Measurements from ENCODE around the gene COX7A2L.
"Not testable (repeated sequence)": the region's sequence is repeated elsewhere in the genome, so short reads cannot be mapped to it uniquely, and the experiment has no call there.

The COX7A2L gene

DNA sequence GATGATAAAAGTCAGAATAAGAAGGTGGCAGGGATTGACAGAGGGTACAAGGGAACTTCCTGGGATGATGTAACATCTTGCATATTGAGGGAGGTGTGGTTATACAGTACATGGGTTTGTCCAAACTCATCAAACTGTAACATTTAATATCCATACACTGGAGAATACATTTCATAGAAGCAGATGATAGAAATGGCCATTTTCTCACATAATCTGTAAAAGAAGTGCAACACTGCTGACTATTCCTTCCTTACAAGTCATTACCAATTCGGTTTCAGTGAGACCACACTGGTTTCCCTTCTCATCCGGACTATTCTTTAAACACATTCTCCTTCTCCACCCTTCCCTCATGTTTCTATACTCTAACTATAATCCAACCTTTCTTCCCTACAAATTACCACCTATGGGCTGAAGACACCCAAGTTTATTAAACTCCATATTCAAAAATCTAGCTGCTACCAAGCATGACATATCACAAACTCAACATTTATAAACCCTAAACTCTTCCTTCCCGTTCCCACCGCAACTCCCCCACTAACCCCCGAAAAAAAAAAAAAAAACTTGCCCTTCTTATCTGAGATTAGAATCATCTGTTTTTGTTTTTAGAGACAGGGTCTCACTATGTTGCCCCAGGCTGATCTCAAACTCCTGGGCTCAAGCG, 1.6 kb downstream of the COX7A2L start:
- peak overlapping the region; percentile 90 for H3K4me3 Mint-ChIP-seq

DNA sequence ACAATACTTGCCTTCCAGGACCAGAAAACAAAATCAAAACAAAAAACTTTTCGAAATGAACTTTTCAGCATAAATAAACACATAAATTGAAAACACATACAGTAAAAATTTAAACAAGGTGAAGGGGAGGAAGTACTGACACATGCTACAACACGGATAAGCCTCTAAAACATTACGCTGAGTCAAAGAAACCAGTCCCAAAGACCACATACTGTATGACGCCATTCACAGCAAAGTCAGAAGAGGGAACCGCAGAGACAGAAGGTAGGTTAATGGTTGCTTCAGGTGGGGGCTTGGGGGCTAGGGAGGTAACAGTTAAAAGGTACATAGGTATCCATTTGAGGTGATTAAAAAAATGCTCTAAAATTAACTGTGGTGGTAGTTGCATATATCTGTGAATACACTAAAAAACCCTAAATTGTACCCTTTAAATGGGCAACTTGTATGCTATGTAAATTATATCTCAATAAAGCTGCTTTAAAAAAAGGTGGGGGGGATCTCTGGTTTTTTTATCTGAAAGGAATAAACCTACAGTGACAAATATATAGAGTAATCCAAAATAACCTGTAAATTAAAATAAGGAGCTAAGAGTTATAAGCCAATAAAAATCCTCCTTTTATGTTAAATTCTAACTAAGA, 7.1 kb downstream of the COX7A2L start:
- Mint-ChIP-seq H3K4me1 (ENCODE audit: low read depth) (peaks cover 27% of the 10 kb centered on the region), H3K27ac (no peak overlapping the region)
- no peak for DNase-seq (ENCODE audit: low spot score)

More for the DNA sequence above, 1.6 kb downstream of the COX7A2L start:
- Mint-ChIP-seq H3K4me1 (ENCODE audit: low read depth) (peaks cover 44% of the 10 kb centered on the region), H3K36me3 (ENCODE audit: low read depth) (peaks cover 13% of the 10 kb centered on the region), H3K9me3 (no peaks in the 10 kb centered on the region), H3K27ac (peak overlapping the region; percentile 98), H3K27me3 (ENCODE audit: low read depth) (no peaks in the 10 kb centered on the region)
- DNase-seq (ENCODE audit: low spot score) = no peak

DNA sequence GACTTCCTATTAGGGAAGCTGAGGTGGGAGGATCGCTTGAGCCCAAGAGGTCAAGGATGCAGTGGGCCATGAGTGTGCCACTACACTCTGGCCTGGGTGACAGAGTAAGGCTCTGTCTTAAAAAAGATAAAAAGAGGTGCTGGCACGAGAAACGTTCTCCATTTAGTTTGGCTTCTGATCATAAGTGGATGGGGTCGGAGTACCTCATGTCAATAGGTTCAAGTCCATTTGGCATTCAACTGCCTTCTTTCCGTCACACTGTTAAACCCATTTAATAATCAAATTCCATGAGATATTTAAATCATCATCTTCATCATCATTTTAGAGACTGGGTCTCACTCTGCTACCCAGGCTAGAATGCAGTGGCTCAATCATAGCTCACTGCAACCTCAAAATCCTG, 9.2 kb downstream of the COX7A2L start:
- no peak overlapping the region for H3K27ac Mint-ChIP-seq
- peaks cover 13% of the 10 kb centered on the region for H3K4me1 Mint-ChIP-seq (ENCODE audit: low read depth)
- no peak overlapping the region for H3K4me3 Mint-ChIP-seq
- H3K36me3 Mint-ChIP-seq (ENCODE audit: low read depth) = peaks cover 34% of the 10 kb centered on the region
- no peaks in the 10 kb centered on the region for H3K9me3 Mint-ChIP-seq
- no peaks in the 10 kb centered on the region for H3K27me3 Mint-ChIP-seq (ENCODE audit: low read depth)
- DNase-seq (ENCODE audit: low spot score) = no peak

More for the DNA sequence above, 7.1 kb downstream of the COX7A2L start:
- peaks cover 30% of the 10 kb centered on the region for H3K36me3 Mint-ChIP-seq (ENCODE audit: low read depth)
- H3K27me3 Mint-ChIP-seq (ENCODE audit: low read depth) = no peaks in the 10 kb centered on the region
- H3K4me3 Mint-ChIP-seq = no peak overlapping the region
- H3K9me3 Mint-ChIP-seq = no peaks in the 10 kb centered on the region

DNA sequence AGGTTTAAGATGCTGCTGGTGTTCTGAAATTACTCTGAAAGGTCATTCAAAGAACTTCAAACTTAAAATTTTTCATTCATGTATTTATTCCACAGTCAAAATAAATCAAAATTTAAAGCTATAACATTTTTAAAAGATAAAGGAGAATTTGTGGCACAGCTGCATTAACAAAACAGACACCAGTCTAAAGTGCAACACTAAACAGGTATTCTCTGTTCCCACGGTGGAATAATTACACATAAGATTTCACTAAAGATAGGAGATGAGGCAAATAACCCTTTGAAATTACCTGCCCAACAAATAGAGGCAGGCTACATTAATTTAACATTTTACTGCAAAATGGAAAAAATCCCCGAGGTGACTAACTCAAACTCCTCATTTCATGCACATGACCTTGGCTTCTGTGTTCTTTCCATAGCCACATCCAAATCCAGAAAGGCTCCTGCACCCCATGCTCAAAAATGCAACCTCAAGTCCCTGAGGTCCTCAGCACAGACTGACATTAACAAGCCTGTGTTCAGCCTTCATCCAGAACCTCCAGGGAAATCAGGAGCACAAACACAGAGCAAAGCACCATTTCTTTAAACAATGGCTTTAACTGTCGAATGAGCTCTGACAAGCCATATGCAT, 10.5 kb downstream of the COX7A2L start:
- no peaks in the 10 kb centered on the region for H3K27me3 Mint-ChIP-seq (ENCODE audit: low read depth)
- no peak overlapping the region for H3K27ac Mint-ChIP-seq
- H3K36me3 Mint-ChIP-seq (ENCODE audit: low read depth) = peaks cover 38% of the 10 kb centered on the region
- H3K9me3 Mint-ChIP-seq = no peaks in the 10 kb centered on the region
- H3K4me1 Mint-ChIP-seq (ENCODE audit: low read depth) = peaks cover 11% of the 10 kb centered on the region
- no peak overlapping the region for H3K4me3 Mint-ChIP-seq
- no peak for DNase-seq (ENCODE audit: low spot score)

DNA sequence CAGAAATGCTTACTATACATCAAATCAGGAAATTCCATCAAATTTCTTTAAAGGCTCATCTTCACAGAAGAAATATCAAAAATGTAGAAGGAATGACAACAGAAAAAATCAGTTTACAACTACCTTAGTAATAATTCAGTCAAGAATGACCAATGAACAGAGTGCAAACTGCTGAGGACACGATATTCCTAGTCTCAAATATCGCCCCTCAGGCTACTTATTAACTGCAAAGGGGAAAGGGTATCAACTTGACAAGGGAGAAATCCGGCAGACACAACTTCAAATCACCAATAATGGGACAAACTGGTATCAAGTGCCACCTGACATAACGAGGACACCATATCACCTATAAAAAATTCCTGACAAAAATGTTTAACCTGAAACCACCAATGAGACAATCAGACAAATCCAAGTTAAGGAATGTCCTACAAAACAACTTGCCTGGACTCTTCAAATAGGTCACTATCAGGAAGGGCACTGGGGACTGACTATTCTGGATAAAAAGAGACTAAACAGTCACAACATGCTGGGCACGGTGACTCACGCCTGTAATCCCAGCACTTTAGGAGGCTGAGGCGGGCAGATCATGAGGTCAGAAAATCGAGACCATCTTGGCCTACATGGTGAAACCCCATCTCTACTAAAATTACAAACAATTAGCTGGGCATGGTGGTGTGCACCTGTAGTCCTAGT, 12.8 kb downstream of the COX7A2L start:
- Mint-ChIP-seq H3K9me3 (no peaks in the 10 kb centered on the region), H3K27ac (no peak overlapping the region), H3K36me3 (ENCODE audit: low read depth) (peaks cover 46% of the 10 kb centered on the region), H3K4me1 (ENCODE audit: low read depth) (no peaks in the 10 kb centered on the region), H3K27me3 (ENCODE audit: low read depth) (no peaks in the 10 kb centered on the region), H3K4me3 (no peak overlapping the region)
- DNase-seq (ENCODE audit: low spot score) = no peak

DNA sequence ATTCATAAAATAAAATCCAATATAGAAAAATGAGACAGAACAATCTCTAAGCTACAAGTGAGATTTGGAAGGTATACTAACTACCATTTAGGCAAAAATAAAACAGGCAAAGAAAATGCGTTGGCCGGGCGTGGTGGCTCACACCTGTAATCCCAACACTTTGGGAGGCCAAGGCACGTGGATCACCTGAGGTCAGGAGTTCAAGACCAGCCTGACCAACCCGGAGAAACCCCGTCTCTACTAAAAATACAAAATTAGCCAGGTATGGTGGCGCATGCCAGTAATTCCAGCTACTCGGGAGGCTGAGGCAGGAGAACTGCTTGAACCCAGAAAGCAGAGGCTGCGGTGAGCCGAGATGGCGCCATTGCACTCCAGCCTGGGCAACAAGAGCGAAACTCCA, 13.5 kb downstream of the COX7A2L start:
- not testable (repeated sequence) for H3K27me3 Mint-ChIP-seq (ENCODE audit: low read depth); H3K27ac Mint-ChIP-seq
- H3K36me3 Mint-ChIP-seq (ENCODE audit: low read depth) = peaks cover 48% of the 10 kb centered on the region

DNA sequence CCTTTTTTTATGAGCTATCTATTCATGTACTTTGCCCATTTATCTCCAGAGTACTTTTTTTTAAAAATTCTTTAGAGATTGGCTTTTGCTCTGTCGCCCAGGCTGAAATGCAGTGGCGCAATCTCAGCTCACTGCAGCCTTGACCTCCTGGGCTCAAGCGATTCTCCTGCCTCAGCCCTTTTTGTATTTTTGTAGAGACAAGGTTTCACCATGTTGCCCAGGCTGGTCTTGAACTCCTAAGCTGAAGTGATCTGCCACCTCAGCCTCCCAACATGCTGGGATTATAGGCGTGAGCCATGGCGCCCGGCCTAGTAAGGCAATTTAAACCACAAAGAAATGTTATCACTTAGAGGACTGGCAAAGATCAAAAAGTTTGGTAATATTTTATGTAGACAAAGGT, 14.2 kb downstream of the COX7A2L start:
- H3K27ac Mint-ChIP-seq = not testable (repeated sequence)

More for the DNA sequence above, 13.5 kb downstream of the COX7A2L start:
- not testable (repeated sequence) for H3K9me3 Mint-ChIP-seq; DNase-seq (ENCODE audit: low spot score); H3K4me3 Mint-ChIP-seq; H3K4me1 Mint-ChIP-seq (ENCODE audit: low read depth)

DNA sequence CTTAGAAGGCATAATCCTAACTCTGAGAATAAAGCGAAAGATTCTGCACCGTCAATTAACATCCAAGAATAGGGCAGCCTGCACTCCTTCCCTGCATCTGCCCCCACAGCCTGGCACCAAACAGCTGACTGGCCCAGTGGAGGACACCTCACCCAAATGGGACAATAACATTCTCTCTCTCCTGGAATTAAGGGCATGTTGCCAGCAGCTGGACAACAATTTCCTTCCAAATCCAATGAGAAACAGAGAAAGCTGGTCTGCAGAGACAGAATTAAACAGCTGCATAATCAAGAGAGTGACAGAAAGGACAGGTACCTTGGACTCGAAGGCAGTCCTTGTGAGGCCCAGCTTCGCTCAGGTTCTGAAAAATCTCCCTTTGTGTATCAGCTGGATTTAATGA, 15.0 kb downstream of the COX7A2L start:
- Mint-ChIP-seq H3K27ac (no peak overlapping the region), H3K4me1 (ENCODE audit: low read depth) (peaks cover 14% of the 10 kb centered on the region), H3K4me3 (no peak overlapping the region), H3K9me3 (no peaks in the 10 kb centered on the region), H3K27me3 (ENCODE audit: low read depth) (no peaks in the 10 kb centered on the region), H3K36me3 (ENCODE audit: low read depth) (peaks cover 39% of the 10 kb centered on the region)
- no peak for DNase-seq (ENCODE audit: low spot score)

More for the DNA sequence above, 14.2 kb downstream of the COX7A2L start:
- H3K36me3 Mint-ChIP-seq (ENCODE audit: low read depth) = peaks cover 45% of the 10 kb centered on the region
- not testable (repeated sequence) for H3K4me1 Mint-ChIP-seq (ENCODE audit: low read depth); DNase-seq (ENCODE audit: low spot score); H3K9me3 Mint-ChIP-seq; H3K4me3 Mint-ChIP-seq; H3K27me3 Mint-ChIP-seq (ENCODE audit: low read depth)

DNA sequence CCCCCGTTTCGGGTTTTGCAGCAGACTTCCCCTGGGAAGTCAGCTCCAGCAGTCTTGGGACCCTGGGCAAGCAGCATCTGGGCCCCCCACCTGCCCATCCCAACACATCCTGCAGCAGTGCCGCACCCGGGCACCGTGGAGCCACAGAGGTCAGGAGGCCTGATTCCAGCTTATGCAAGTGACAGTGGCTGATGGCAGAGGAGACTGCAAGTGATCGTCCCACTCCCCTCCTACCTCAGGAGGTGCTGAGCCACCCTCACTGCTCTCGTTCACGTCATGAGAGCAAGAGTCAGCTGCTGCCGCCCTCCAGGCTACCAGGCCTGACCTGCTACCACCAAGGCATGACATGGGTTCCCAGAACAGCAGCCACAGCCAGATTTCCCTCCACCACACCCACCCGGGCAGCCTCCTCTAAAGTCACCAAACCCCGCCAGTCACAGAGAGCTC, 18.2 kb downstream of the COX7A2L start:
- Mint-ChIP-seq H3K4me1 (ENCODE audit: low read depth) (peaks cover 16% of the 10 kb centered on the region), H3K27me3 (ENCODE audit: low read depth) (no peaks in the 10 kb centered on the region), H3K27ac (no peak overlapping the region), H3K9me3 (no peaks in the 10 kb centered on the region), H3K4me3 (no peak overlapping the region), H3K36me3 (ENCODE audit: low read depth) (peaks cover 32% of the 10 kb centered on the region)
- no peak for DNase-seq (ENCODE audit: low spot score)

DNA sequence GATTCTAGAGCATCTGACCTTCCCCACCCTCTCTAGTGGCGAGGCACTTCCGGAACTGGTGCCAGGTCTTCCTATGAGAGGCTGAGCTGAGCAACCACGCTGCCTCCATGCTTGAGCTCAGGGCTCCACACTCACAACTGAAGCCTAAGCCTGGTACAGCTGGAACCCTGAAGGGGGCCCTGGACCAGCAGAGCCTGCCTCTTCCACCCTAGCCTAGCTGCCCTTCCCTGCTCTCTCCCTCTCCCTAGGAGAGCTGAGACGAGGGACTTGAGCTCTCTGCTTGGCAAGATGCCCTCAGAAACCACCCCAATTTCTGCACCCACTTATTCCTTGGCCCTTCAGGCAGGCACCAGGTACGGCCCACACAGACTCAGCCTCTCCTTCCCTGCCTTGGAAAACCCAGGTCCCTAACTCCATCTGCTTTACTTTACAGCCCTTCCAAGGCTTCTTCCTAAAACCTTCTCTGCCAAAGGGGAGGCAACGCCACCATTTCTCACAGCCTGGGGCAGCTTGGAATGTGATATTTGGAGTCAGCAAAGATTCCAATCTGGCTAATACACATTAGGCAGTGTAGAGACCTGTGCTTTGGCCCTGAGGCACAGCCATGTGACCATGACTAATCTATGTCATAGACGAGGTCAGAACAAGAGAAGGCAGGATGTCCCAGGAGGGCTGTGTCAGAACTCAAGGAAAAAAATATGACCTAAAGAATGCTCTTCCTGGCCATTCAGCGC, 18.8 kb downstream of the COX7A2L start:
- peaks cover 16% of the 10 kb centered on the region for H3K4me1 Mint-ChIP-seq (ENCODE audit: low read depth)
- DNase-seq (ENCODE audit: low spot score) = no peak
- peak overlapping the region; percentile 21 for H3K27ac Mint-ChIP-seq
- no peak overlapping the region for H3K4me3 Mint-ChIP-seq
- no peaks in the 10 kb centered on the region for H3K9me3 Mint-ChIP-seq
- no peaks in the 10 kb centered on the region for H3K27me3 Mint-ChIP-seq (ENCODE audit: low read depth)
- H3K36me3 Mint-ChIP-seq (ENCODE audit: low read depth) = peaks cover 35% of the 10 kb centered on the region

DNA sequence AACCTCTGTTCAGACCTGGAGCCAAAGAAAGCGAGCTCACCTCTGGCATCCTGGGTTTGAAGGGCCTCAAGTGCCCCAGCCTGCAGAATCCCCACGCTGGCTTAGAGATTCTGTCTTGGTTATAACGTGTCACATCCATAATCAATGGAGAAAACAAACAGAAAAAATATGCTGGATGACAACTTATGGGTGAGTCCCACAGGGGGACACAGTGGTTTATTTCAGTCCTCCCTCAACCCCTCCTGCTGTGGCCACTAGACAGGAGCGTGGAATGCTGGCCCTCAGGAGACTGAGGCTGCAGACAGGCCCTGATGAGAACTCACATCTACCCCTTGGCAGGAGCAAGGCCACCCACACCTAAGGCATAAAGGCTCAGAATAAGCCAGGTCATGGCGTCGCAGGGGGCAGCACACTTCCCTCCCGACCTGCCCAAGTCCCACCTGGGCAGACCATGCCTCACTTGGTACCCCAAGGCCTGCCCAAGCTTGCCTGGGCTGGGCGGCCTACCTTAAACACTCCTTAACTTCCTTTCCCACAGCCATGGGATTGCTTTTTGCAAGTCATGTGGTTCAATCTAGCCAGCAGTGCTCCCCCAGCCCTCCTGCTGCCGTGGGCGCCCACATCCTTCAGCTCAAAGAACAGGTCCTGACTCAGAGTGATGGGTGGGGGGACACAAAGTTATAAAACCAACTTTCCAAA, 19.9 kb downstream of the COX7A2L start:
- no peaks in the 10 kb centered on the region for H3K27me3 Mint-ChIP-seq (ENCODE audit: low read depth)
- peaks cover 36% of the 10 kb centered on the region for H3K36me3 Mint-ChIP-seq (ENCODE audit: low read depth)
- no peak for DNase-seq (ENCODE audit: low spot score)
- H3K27ac Mint-ChIP-seq = no peak overlapping the region
- H3K4me3 Mint-ChIP-seq = no peak overlapping the region
- H3K4me1 Mint-ChIP-seq (ENCODE audit: low read depth) = peaks cover 16% of the 10 kb centered on the region
- H3K9me3 Mint-ChIP-seq = no peaks in the 10 kb centered on the region

DNA sequence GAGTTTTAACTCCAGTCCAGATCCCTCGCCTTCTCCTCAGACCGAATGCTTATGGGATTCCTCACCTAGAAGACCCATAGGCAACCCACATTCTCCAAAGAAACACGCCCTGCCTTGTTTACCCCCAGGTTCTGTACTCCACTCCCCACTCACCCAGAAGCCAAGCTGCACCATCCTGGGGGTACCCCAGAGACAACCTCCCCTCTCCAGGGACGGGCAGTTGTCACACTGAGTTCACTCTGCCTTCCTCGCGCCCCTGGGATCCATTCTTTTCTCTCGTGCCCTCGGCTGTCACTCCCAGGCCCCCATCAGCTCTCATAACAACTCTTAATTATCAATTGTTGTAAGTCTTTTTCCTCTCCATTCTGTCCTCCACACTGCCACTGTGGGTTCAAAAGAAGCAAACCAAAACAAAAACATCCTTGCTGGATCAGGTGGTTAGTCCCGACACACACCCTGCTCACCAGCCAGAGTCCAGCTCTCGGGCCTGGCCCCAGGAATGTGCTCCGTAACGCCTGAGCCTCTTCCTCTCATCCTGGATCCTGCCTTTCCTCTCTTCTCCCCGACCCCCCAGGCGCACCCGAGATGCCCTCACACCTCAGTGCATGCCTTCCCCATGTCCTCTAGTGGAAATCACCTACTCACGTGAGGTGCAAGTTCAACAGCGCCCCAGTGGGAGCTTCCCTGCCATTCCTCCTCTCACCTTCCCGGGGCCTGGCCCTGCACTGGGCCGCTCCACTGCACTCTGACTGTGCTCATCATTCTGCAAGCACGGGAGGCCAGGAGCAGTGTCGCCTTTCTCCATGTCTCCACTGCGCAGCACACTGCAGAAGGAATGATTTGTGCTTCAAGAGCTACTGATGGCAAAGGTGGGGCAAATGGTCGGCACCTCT, 20.7 kb downstream of the COX7A2L start:
- no peaks in the 10 kb centered on the region for H3K27me3 Mint-ChIP-seq (ENCODE audit: low read depth)
- H3K4me3 Mint-ChIP-seq = no peak overlapping the region
- peaks cover 16% of the 10 kb centered on the region for H3K4me1 Mint-ChIP-seq (ENCODE audit: low read depth)
- no peak for DNase-seq (ENCODE audit: low spot score)
- peaks cover 36% of the 10 kb centered on the region for H3K36me3 Mint-ChIP-seq (ENCODE audit: low read depth)
- no peaks in the 10 kb centered on the region for H3K9me3 Mint-ChIP-seq
- no peak overlapping the region for H3K27ac Mint-ChIP-seq

All from T-helper 2 cell treated with Interferon-gamma antibody and Interleukin-4, amounts not matched to agents 5 μg/mL and 100 μg/mL, for 36 hours (primary cell).